ENCODE measurements around the gene FAM151B. TPM values are rescaled to one million over a fixed set of nuclear protein-coding genes. Genes with fewer than 3 reads are reported as not detected.
"Not testable (repeated sequence)": the region's sequence is repeated elsewhere in the genome, so short reads cannot be mapped to it uniquely, and the experiment has no call there.

Gene FAM151B
- 3.1 and 3.7 TPM in 2 replicates for total RNA-seq

GRCh38 chr5:80487829-80488721 lies at the start of gene FAM151B:
Gene FAM151B, plus strand, starts transcription at chr5:80488100. Its CDS starts 24 bp downstream, at chr5:80488124.
- DNase-seq (ENCODE audit: low read depth, low spot score), result peak; percentile 57

GRCh38 chr5:80438739-80439138 lies 49.2 kb upstream of the FAM151B start:
- no peak for DNase-seq (ENCODE audit: low read depth, low spot score)

GRCh38 chr5:80439213-80439612 lies 48.7 kb upstream of the FAM151B start:
- no peak for DNase-seq (ENCODE audit: low read depth, low spot score)

- DNase-seq (ENCODE audit: low read depth, low spot score), result no peak
Measured at GRCh38 chr5:80442742-80443141, 45.2 kb upstream of the FAM151B start.

- DNase-seq (ENCODE audit: low read depth, low spot score), result no peak
Measured at GRCh38 chr5:80453366-80453765, 34.5 kb upstream of the FAM151B start.

- no peak for DNase-seq (ENCODE audit: low read depth, low spot score)
Measured at GRCh38 chr5:80463269-80463668, 24.6 kb upstream of the FAM151B start.

GRCh38 chr5:80466669-80467485 lies 21.0 kb upstream of the FAM151B start:
- DNase-seq (ENCODE audit: low read depth, low spot score), result no peak

- DNase-seq (ENCODE audit: low read depth, low spot score), result no peak
Measured at GRCh38 chr5:80468131-80468530, 19.8 kb upstream of the FAM151B start.

- not testable (repeated sequence) for DNase-seq (ENCODE audit: low read depth, low spot score)
Measured at GRCh38 chr5:80470631-80471030, 17.3 kb upstream of the FAM151B start.

GRCh38 chr5:80474929-80475328 lies 13.0 kb upstream of the FAM151B start:
- DNase-seq (ENCODE audit: low read depth, low spot score), result no peak

- DNase-seq (ENCODE audit: low read depth, low spot score), result no peak
Measured at GRCh38 chr5:80479713-80480112, 8.2 kb upstream of the FAM151B start.

GRCh38 chr5:80480354-80480753 lies 7.5 kb upstream of the FAM151B start:
- DNase-seq (ENCODE audit: low read depth, low spot score), result no peak

GRCh38 chr5:80481019-80481893 lies 6.6 kb upstream of the FAM151B start:
- DNase-seq (ENCODE audit: low read depth, low spot score), result peak; percentile 19

- no peak for DNase-seq (ENCODE audit: low read depth, low spot score)
Measured at GRCh38 chr5:80482578-80482977, 5.3 kb upstream of the FAM151B start.

GRCh38 chr5:80483636-80484232 lies 4.2 kb upstream of the FAM151B start:
- DNase-seq (ENCODE audit: low read depth, low spot score), result no peak

GRCh38 chr5:80487444-80487828 lies 464 bp upstream of the FAM151B start:
- no peak for DNase-seq (ENCODE audit: low read depth, low spot score)

GRCh38 chr5:80491296-80491695 lies 3.4 kb downstream of the FAM151B start:
- DNase-seq (ENCODE audit: low read depth, low spot score), result no peak

GRCh38 chr5:80492741-80493140 lies 4.8 kb downstream of the FAM151B start:
- no peak for DNase-seq (ENCODE audit: low read depth, low spot score)

- DNase-seq (ENCODE audit: low read depth, low spot score), result not testable (repeated sequence)
Measured at GRCh38 chr5:80493443-80493842, 5.5 kb downstream of the FAM151B start.

- DNase-seq (ENCODE audit: low read depth, low spot score), result no peak
Measured at GRCh38 chr5:80495891-80496290, 8.0 kb downstream of the FAM151B start.

GRCh38 chr5:80502800-80503199 lies 14.9 kb downstream of the FAM151B start:
- no peak for DNase-seq (ENCODE audit: low read depth, low spot score)
